22Rv1 (cell line): ENCODE data around the gene ESRP2.

ENCODE experiments used
- H3K27ac ChIP-seq: fragments of 450-650 bp; 2 replicates; pipeline ENCODE4 v1.5.1; 2017
- CTCF ChIP-seq: fragments of 450-650 bp; IDR thresholded peaks from 2 replicates; pipeline ENCODE4 v1.5.1; 2017; ENCODE audit warnings: mild to moderate bottlenecking
- ZFX ChIP-seq: fragments of 450-650 bp; IDR thresholded peaks from 2 replicates; pipeline ENCODE4 v1.6.1; 2017; ENCODE audit warnings: antibody characterized with exemption, borderline replicate concordance

The ESRP2 gene

GRCh38 chr16:68272507-68273209, 36.7 kb upstream of the ESRP2 start:
- TF ChIP-seq CTCF = no peak
- TF ChIP-seq ZFX = no peak
- no peak overlapping the region for H3K27ac ChIP-seq

- H3K27ac ChIP-seq = no peak overlapping the region
- TF ChIP-seq CTCF (no peak), ZFX (no peak)
These were observed 34.4 kb upstream of the ESRP2 start for GRCh38 chr16:68270353-68270752.

- H3K27ac ChIP-seq = no peak overlapping the region
- TF ChIP-seq ZFX (no peak), CTCF (no peak)
These were observed 33.9 kb upstream of the ESRP2 start for GRCh38 chr16:68269793-68270192.

- no peak overlapping the region for H3K27ac ChIP-seq
- TF ChIP-seq CTCF (no peak), ZFX (no peak)
These were observed 31.9 kb upstream of the ESRP2 start for GRCh38 chr16:68267612-68268405.

- 0 out of 2 replicates have a peak overlapping the region, but pooled peaks have one; percentile 35 for H3K27ac ChIP-seq
- TF ChIP-seq CTCF = no peak
- no peak for TF ChIP-seq ZFX
These were observed 29.4 kb upstream of the ESRP2 start for GRCh38 chr16:68265078-68265920.

GRCh38 chr16:68264128-68265077, 28.5 kb upstream of the ESRP2 start, which contains the start of gene SLC7A6:
Gene SLC7A6, plus strand, starts transcription at chr16:68264526. Its CDS starts 10,201 bp downstream, at chr16:68274727.
- H3K27ac ChIP-seq = peak within 1 kb of the TSS; percentile 35; the same call in 1 of the 2 replicates
- no peak for TF ChIP-seq ZFX
- TF ChIP-seq CTCF = peak; percentile 78
